Activated CD4-positive, alpha-beta T cell treated with anti-CD3 and anti-CD28 coated beads, Interleukin-2, Interleukin-4, amounts not matched to agents 100 ng/mL and 50 ng/mL, durations not matched to agents 16 hours and 8 hours (primary cell): Measurements from ENCODE around the gene PROSER2.

Experiments
- DNase-seq: peaks from one replicate; pipeline ENCODE4 v3.0.0-alpha.2; 2020; ENCODE audit warnings: low spot score

The PROSER2 gene

GRCh38 chr10:11909618-11910017 lies 86.5 kb downstream of the PROSER2 start:
- DNase-seq: no peak

GRCh38 chr10:11910102-11910501 lies 86.9 kb downstream of the PROSER2 start:
- DNase-seq: no peak

GRCh38 chr10:11913079-11913641 lies 90.0 kb downstream of the PROSER2 start:
- DNase-seq: no peak

GRCh38 chr10:11918384-11918783 lies 95.2 kb downstream of the PROSER2 start:
- no peak for DNase-seq

- no peak for DNase-seq
Observed at GRCh38 chr10:11919271-11919670, 96.1 kb downstream of the PROSER2 start.
